RWPE2 (cell line): ENCODE data around the gene TXN2.

Experiments
- ATAC-seq: fragments of 200-7000 bp; cut with Tn5 transposase; 3 replicates; pipeline ENCODE4 v1.9.1; 2021; ENCODE audit warnings: low read depth
- DNase-seq: peaks from one replicate; pipeline ENCODE4 v3.0.0-alpha.2; 2020; ENCODE audit warnings: low spot score
- H3K27ac ChIP-seq: fragments of 450-650 bp; 2 replicates; pipeline ENCODE4 v1.5.1; 2017; ENCODE audit warnings: mild to moderate bottlenecking; ENCODE audit not compliant: poor library complexity, severe bottlenecking
- H3K27me3 ChIP-seq: fragments of 250-450 bp; sonication (Bioruptor Pico); 2 replicates; pipeline ENCODE4 v1.5.1; 2021; ENCODE audit warnings: mild to moderate bottlenecking, moderate library complexity; ENCODE audit not compliant: insufficient read depth, poor library complexity, severe bottlenecking
- H3K36me3 ChIP-seq: fragments of 250-450 bp; sonication (Bioruptor Pico); 2 replicates; pipeline ENCODE4 v1.5.1; 2020; ENCODE audit warnings: low read depth, mild to moderate bottlenecking, moderate library complexity
- H3K4me1 ChIP-seq: fragments of 250-450 bp; sonication (Bioruptor Pico); 2 replicates; pipeline ENCODE4 v1.5.1; 2021; ENCODE audit warnings: mild to moderate bottlenecking, moderate library complexity; ENCODE audit not compliant: insufficient read depth, poor library complexity, severe bottlenecking
- H3K4me3 ChIP-seq: fragments of 250-450 bp; sonication (Bioruptor Pico); 2 replicates; pipeline ENCODE4 v1.5.1; 2021; ENCODE audit warnings: mild to moderate bottlenecking, moderate library complexity; ENCODE audit not compliant: severe bottlenecking
- H3K9me3 ChIP-seq: fragments of 250-450 bp; sonication (Bioruptor Pico); 2 replicates; pipeline ENCODE4 v1.5.1; 2021; ENCODE audit warnings: mild to moderate bottlenecking, moderate library complexity; ENCODE audit not compliant: severe bottlenecking
- CTCF ChIP-seq: fragments of 450-650 bp; IDR thresholded peaks from one replicate; pipeline ENCODE4 v1.5.1; 2017; ENCODE audit warnings: mild to moderate bottlenecking, moderate library complexity; ENCODE audit not compliant: poor library complexity, severe bottlenecking

TXN2 gene

GRCh38 chr22:36449596-36450175 is 31.8 kb downstream of the TXN2 start:
- Histone ChIP-seq H3K9me3 (no peaks in the 10 kb centered on the region), H3K4me1 (peaks cover 10% of the 10 kb centered on the region)
- no peak for ATAC-seq

GRCh38 chr22:36447632-36448031 is 33.8 kb downstream of the TXN2 start:
- Histone ChIP-seq H3K4me1 (peaks cover 10% of the 10 kb centered on the region), H3K36me3 (no peaks in the 10 kb centered on the region), H3K27me3 (no peaks in the 10 kb centered on the region), H3K4me3 (no peak overlapping the region), H3K27ac (no peak overlapping the region), H3K9me3 (no peaks in the 10 kb centered on the region)
- DNase-seq = no peak
- no peak for TF ChIP-seq CTCF
- no peak for ATAC-seq

More at GRCh38 chr22:36449596-36450175, 31.8 kb downstream of the TXN2 start:
- DNase-seq = no peak
- no peaks in the 10 kb centered on the region for H3K27me3 ChIP-seq
- H3K4me3 ChIP-seq = no peak overlapping the region
- no peak overlapping the region for H3K27ac ChIP-seq
- TF ChIP-seq CTCF = no peak
- no peaks in the 10 kb centered on the region for H3K36me3 ChIP-seq

GRCh38 chr22:36445158-36445668 is 36.2 kb downstream of the TXN2 start:
- no peak overlapping the region for H3K4me3 ChIP-seq
- H3K4me1 ChIP-seq = no peaks in the 10 kb centered on the region
- no peaks in the 10 kb centered on the region for H3K27me3 ChIP-seq
- ATAC-seq (no peak; the same call in 2 of the 3 replicates), DNase-seq (no peak)
- H3K9me3 ChIP-seq = no peaks in the 10 kb centered on the region
- no peak for TF ChIP-seq CTCF
- no peak overlapping the region for H3K27ac ChIP-seq
- H3K36me3 ChIP-seq = no peaks in the 10 kb centered on the region

- H3K27ac ChIP-seq = no peak overlapping the region
- no peak for TF ChIP-seq CTCF
- no peaks in the 10 kb centered on the region for H3K9me3 ChIP-seq
- DNase-seq (no peak), ATAC-seq (no peak)
- no peaks in the 10 kb centered on the region for H3K27me3 ChIP-seq
- no peaks in the 10 kb centered on the region for H3K36me3 ChIP-seq
- H3K4me1 ChIP-seq = peaks cover 7% of the 10 kb centered on the region
- H3K4me3 ChIP-seq = no peak overlapping the region
Measured at GRCh38 chr22:36443198-36443770, 38.2 kb downstream of the TXN2 start.
